ENCODE results near the gene BMAL1.
"Not testable (repeated sequence)": the region's sequence is repeated elsewhere in the genome, so short reads cannot be mapped to it uniquely, and the experiment has no call there.

Gene BMAL1

DNA sequence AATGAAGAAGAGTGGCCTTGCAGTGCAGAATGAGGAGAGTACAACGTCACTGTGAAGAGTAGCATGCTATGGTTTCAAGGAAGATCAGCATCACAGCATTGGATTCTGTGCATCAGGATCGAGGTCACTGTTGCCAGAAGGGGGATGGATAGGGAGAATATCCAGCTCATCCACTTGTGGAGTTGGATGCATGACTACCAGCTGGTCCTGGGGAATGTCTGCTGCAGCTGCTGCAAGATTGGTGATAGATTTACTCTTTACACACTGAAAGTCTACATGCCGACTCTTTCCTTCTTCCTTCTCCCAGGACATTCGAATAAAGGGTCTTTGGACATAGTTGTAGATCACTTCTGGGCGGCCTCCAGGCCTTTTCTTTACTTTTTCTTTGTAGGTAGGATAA lies 111.2 kb downstream of the BMAL1 start:
- DNase-seq = no peak

DNA sequence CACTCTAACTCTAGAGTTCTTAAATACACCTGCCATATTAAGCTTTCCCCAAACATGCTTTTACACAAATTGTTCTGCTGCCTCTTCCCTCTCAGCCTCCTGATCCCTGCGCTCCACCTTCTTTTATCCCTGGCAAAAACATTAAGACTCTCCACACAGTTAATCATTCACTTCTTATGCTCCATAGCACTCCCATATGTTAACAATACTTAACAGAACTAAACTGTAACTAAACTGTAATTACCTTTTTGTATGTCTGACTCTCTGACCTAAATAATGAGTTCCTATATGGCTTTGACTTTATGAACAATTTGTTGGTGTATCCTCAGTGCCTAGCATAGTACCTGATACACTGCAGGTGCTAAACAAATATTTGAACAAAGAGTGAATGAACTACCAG lies 113.6 kb downstream of the BMAL1 start:
- no peak for DNase-seq

DNA sequence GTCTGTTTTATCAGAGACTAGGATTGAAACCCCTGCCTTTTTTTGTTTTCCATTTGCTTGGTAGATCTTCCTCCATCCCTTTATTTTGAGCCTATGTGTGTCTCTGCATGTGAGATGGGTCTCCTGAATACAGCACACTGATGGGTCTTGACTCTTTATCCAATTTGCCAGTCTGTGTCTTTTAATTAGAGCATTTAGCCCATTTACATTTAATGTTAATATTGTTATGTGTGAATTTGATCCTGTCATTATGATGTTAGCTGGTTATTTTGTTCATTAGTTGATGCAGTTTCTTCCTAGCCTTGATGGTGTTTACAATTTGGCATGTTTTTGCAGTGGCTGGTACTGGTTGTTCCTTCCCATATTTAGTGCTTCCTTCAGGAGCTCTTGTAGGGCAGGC lies 120.7 kb downstream of the BMAL1 start:
- DNase-seq = not testable (repeated sequence)

DNA sequence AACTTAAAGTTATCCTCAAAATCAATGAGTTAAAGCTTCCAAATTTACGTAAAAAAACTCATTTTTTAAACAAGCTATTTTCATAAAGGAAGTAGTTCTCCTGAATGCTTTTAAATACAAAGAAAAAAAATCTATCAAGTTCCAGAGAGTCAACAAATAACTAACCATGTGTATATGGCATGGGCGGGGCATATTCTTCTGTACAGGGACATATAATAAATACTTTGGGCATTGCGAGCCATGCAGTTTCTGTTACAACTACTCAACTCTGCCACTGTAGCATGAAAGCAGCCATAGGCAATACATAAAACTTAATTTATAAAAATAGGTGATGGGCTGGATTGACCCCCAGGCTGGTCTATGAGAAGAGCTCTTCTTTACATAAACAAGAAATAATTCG lies 127.6 kb downstream of the BMAL1 start:
- no peak for DNase-seq

DNA sequence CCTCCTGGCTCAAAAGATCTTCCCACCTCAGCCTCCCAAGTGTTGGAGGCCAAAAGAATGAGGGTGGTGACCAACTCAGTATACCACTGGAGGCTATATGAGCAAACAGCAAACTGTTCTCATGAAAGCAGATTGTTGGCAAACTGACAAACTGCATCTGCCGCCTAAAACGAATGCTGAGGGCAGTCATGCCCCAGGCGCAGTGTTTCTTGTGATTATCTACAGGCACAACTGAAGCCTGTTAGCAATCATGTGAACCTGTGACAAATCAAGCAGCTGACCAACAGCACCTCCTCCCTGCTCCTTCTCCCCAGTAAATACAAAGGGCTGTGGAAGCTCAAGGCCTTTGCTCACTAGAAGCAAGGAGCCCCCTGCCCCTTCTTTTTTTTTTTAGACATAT lies 137.6 kb downstream of the BMAL1 start:
- no peak for DNase-seq

DNA sequence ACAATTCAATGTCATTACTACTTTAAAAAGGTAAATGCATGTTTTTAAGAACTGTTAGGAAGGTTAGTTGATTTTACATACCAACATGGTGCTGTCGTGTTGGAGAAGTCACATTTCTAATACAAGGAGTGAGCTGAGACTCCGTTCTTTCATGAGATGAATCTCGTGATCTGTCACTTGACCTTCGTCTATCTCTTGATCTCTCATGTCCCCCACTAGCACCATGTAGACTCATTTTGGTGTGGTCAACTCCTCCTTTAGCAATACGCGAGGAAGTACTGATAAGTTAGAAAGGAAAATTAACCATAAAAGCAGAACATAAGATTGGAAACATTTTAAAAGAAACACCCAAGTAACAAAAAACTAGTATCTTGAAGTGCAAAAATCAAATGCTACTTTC lies 144.0 kb downstream of the BMAL1 start:
- DNase-seq = no peak

DNA sequence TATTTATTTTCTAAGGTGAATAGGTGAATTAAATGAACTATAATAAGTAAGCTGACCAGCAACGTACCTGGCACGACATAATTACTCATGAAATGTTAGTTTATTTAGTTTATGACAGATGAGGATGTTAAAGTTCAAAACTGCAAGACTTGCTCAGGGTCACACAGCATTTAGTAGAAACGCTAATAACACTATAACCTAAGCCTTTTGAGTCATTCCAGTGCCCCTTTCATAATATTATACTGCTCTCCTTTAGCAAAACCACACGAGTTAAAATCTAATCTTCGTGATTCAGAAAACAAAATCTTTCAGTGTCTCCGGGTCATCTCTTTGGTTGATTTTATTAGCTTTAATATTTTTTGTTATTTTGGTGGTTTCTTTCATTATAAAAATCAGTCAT lies 145.8 kb downstream of the BMAL1 start:
- no peak for DNase-seq

DNA sequence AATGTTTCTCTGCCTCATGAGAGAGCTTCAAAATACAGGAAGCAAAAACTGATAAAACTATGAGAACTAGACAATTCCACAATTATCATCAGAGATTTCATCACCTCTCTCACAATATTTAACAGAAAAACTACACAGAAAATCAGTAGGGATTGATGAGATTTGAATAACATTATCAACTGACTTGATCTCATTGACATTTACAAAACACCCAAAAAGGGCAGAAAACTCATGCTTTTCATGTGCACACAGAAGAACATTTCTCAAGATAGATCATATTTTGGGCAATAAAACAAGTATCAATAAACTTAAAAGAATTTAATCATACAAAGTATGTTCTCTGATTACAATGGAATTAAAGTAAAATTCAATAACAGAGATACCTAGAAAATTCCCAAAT lies 149.8 kb downstream of the BMAL1 start:
- DNase-seq = no peak

DNA sequence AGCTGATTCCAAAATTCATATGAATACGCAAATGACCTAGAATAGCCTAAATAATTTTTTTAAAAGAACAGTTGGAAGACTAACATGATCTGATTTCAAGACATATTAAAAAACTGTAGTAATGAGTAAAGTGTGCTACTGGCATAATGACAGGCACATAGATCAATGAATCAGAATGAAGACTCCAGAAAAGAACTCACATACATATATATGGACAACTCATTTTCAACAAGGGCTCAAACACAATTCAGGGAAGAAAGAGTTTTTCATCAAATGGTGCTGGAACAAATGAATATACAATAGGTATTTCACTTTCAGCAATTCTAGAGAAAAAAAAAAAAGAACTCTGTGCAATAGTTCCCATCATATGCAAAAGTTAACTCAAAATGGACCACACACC lies 151.7 kb downstream of the BMAL1 start:
- DNase-seq = no peak

DNA sequence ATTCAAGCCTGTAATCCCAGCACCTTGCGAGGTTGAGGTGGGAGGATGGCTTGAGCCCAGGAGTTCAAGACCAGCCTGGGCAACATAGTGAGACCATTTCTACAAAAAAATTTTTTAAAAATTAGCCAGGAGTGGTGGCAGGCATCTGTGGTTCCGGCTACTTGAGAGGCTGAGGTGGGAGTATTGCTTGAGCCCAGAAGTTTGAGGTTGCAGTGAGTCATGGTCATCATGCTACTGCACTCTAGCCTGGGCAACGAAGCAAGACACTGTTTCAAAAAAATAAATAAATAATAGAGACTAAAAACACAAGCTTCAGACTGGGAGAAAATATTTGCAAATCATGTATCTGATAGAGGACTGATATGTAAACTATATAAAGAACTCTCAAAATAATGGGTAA lies 152.2 kb downstream of the BMAL1 start:
- peak in 1 of 2 donors; percentile 21 for DNase-seq

DNA sequence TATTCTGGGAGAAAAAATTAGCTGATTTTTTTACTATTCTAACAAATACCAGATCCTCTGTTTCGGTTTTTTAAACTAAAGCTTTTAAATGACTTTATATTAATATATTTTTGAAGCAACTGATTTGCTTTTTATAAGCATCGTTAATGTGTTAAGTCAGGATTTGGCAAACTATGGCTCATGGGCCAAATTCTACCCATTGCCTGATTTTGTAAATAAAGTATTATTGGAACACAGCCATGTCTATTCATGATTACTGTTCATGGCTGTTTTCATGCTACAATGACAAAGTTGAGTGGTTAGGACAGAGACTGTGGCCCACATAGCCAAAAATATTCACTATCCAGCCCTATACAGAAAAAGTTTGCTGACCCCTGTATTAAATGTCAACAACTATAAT lies 155.8 kb downstream of the BMAL1 start:
- no peak for DNase-seq

DNA sequence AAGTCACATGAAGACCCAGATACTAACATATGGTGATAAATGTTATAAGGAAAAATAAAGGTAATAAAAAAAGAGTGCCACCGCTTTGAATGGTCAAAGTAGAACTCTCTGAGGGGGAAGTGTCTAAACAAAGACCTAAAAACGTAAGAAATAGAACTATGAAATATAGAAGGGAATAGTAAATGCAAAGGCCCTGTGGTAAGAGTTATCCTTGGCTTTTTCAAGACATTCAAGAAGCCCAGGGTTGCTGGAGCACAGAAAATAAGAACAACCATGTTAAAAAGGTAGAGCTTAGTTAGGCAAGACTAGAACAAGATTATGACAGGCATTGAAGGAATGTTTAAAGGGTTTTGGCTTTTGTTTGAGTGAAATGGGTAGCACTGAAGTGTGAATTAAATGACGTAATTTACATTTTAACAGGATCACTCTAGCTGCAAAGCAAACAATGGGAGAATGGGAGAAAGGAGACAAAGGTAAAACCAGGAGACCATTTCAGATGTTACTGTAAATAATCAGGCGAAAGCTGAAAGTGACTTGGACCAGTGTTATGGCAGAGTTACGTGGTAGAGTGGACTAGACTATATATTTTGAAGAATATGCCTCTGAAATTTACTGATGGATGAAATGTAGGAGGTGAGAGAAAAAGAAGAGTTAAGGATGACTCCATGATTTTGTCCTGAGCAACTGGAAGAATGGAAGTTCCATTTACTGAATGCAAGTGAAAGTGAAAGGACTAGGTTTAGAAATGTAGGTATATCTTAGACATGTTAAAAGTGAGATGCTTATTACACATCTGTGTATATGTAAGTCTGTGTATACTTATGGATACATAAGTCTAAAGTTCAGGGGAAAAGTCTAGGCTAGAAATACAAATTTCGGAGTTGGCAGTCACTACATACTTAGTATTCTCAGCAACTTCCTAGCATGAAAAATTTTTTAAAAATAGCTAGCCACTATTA lies 156.9 kb downstream of the BMAL1 start:
- no peak for DNase-seq

DNA sequence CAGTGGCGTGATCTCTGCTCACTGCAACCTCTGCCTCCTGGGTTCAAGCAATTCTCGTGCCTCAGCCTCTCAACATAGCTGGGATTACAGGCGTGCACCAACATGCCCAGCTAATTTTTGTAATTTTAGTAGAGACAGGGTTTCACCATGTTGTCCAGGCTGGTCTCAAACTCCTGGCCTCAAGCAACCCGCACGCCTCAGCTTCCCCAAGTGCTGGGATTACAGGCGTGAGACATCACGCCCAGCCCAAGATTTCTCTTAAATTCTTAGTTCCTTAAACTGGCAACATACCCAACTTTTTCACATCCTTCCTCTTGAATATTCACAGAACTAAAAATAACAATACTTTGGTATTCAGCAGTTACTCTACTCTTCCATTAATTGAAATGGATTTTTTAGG lies 159.2 kb downstream of the BMAL1 start:
- DNase-seq = not testable (repeated sequence)

Measured in inflammatory macrophage treated with lipopolysaccharide for 1 hour (primary cell).